CD4-positive, alpha-beta T cell treated with Interferon alpha-2 for 1 hour (primary cell): Measurements from ENCODE around the gene ZNF682.
"Not testable (repeated sequence)": the region's sequence is repeated elsewhere in the genome, so short reads cannot be mapped to it uniquely, and the experiment has no call there.

Source experiments
- DNase-seq, 2 donors: peaks; one replicate each; pipeline ENCODE4 v3.0.0-alpha.2; 2020 to 2022

Gene ZNF682

GRCh38 chr19:20039203-20039723, at the start of gene ZNF682:
TSS of gene ZNF682 (minus strand) at chr19:20039505. CDS start at chr19:20039345, 160 bp downstream.
- peak; percentile 94 to 96 for DNase-seq

GRCh38 chr19:20082876-20083275, 43.6 kb upstream of the ZNF682 start:
- DNase-seq: not testable (repeated sequence)

GRCh38 chr19:20082232-20082833, 43.0 kb upstream of the ZNF682 start:
- not testable (repeated sequence) for DNase-seq

- no peak for DNase-seq
Observed at GRCh38 chr19:20080656-20081055, 41.4 kb upstream of the ZNF682 start.

DNA sequence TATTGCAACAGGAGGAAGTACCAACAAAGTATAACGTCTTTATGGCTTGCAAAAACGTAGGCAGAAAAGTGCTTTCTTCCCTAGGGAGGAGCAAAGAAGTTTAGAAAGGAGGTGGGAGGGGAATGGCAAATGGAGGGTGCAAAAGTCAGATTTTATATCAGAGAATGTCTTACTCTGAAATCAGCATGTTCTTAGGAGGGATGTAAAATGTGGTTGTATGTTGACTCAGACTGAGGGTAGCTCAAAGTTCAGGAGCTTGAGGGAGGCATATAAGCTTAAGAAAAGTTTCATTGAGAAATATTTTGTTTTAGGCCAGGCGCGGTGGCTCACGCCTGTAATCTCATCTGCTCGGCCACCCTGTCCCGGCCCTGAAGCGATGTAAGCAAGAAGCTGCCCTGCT, 40.2 kb upstream of the ZNF682 start:
- no peak for DNase-seq

DNA sequence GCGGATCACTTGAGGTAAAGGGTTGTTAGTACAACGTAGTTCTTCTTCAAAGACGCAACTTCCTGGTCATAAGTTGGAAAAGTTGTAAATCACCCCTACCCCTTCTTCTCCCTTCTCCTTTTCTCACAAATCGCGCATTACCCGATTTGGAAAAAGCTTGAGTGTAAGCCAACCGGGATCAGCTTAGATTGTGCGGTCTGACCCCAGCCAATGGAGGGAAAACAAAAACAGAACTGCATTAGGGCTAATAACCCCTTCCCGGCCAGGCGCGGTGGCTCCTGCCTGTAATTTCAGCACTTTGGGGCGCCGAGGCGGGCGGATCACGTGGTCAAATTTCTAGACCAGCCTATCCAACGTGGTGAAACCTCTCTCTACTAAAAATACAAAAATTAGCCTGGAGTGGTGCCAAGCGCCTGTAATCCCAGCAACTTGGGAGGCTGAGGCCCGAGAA, 39.3 kb upstream of the ZNF682 start:
- DNase-seq: no peak

DNA sequence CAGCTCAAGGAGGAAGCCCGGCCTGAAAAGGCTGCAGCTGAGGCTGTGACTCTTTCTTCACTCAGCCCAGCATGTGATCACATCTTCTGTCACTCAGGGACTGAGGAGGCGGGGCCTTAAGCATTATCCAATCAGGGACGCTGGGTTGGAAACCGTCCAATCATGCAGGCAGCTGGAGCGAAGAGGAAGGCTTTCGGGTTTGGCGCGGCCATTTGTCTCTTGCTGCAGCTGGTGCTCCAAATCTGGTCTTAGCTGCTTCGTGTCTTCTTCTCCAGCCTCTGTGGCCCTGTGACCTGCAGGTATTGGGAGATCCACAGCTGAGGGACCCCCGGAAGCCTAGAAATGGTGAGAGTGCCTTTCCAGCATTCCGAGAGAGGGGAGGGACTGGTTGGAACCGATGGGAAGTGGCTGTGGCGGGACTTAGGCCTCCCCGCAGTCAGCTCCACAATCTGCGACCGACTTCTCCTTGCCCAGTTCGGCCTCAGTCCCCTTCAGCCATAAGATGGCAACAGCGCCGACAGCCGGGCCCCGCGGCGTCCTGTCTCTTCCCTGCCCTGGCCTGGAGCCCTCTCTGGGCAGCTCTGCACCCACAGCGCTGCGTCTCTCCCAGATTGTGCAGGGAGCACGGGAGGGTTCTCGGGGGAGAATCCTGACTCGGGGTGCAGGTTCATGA, 38.6 kb upstream of the ZNF682 start, which contains the start of gene ZNF90:
Gene ZNF90 (plus strand): TSS at position 210 of the 673 bp plus-strand sequence. CDS start 133 bp downstream, at position 343.
- DNase-seq: peak; percentile 89 to 92

- no peak for DNase-seq
Observed at GRCh38 chr19:20072936-20073335, 33.6 kb upstream of the ZNF682 start.

- DNase-seq: no peak
Observed at GRCh38 chr19:20070691-20071090, 31.4 kb upstream of the ZNF682 start.

DNA sequence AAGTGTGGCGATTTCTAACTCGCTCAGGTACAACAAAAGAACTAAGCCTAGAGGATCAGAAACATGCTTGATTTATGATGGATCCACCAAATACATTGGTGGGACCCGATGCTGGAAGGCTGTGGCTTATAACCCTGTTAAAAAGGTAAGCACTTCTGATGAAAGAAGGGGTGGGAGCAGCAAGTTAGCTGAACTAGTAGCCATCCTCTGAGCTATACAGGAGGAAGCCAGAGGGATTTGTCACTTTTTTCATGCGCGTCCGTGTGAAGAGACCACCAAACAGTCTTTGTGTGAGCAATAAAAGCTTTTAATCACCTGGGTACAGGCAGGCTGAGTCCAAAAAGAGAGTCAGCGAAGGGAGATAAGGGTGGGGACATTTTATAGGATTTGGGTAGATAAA, 29.3 kb upstream of the ZNF682 start:
- not testable (repeated sequence) for DNase-seq

GRCh38 chr19:20067943-20068342, 28.6 kb upstream of the ZNF682 start:
- DNase-seq: no peak

DNA sequence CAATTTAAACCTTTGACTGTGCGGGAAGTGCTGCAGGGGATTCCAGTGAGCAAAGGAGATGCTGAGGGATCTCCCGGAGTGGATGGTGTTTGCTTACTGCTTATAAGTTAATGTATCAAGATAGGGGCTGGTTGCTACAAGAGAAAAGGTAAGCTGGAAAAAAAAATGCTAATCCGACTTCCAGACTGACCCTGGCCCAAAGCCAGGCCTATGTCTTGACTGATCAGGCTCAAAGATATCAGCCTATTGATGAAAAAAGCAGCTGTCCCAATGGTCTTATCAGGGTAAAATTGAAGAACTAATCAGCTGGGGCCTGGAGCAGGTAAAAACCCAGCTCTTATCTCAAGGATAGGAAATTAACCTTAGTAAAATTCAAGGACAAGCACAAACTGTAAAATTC, 27.6 kb upstream of the ZNF682 start:
- no peak for DNase-seq

GRCh38 chr19:20060282-20060681, 21.0 kb upstream of the ZNF682 start:
- DNase-seq: no peak

DNA sequence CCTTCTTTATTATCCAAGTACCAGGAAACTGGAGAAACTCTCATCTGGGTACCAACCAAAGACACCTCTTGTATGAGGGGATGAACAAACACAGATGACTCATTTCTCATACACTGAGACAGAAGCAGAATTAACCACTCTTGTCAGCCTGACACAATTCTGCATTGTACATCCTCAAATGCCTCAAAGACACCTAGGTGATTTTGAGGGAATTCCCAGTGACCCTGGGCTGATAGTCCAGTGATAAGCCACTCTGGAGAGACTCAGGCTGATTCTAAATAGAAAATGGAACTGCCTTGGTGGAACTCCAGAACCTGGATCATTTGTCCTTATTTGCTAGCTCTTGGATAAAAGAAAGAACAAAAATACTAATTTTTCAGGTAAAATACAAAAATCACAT, 19.4 kb upstream of the ZNF682 start:
- not testable (repeated sequence) for DNase-seq

DNA sequence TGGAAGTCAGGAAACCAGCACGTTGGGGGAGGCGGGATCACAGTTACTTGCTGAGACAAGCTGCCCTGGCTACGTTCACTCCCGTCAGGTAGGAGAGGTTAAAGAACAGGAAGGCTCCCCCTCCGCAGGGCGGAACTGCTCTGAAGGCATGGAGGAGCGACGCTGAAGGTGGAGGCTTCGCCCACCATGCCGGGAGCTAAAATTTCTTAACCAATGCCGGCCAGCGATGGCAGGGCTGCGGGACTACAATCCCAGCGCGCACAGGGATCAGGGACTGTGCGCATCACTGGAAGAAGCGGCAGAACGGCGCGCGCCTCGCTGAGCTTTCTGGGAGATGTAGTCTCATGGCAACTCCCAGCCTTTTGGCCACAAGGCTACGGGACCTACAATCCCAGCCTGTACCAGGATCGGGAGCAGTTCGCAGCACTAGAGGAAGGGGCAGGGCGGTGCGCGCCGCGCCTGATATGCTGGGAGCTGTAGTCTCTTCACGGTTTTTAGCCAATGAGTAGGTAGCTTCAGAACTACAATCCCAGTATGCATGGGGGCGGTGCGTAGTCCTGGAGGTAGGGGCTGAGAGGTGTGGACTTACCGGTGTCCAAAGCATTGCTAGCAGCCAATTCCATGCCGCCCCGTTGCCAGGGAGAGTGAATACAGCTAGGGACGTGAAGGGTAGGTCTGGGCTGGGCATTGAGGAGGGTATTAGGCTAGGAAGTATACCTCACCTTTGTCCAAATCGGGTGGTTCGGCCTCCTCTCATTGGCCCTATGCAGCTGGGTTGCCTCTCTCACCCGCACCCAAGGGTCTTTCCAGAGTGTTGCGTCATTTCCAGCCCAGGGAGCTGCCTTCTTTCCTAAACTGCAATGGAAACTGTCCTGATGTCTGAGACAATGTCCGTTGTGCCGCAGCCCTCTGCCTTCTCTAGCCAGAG, 12.8 kb upstream of the ZNF682 start:
- peak; percentile 63 to 73 for DNase-seq

GRCh38 chr19:20045742-20046141, 6.4 kb upstream of the ZNF682 start:
- not testable (repeated sequence) for DNase-seq

DNA sequence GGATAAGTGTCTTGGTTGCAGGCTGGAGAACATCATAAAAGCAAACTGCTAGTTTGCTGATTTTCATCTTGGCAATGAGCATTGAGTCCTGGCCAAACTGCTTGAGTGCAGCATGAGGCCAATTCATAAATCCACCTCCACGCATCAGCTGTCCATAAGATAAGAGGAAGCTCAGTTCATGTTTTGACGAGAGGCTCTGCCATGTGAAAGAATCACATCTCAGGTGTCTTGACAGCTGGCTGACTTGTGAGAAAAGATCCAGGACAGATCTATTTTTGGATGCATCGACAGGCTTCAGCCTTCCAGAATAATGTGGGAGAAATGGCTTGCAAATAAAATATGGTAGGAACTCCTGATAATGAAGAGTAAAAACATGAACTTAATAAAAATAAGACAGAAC, 5.4 kb upstream of the ZNF682 start:
- no peak for DNase-seq

DNA sequence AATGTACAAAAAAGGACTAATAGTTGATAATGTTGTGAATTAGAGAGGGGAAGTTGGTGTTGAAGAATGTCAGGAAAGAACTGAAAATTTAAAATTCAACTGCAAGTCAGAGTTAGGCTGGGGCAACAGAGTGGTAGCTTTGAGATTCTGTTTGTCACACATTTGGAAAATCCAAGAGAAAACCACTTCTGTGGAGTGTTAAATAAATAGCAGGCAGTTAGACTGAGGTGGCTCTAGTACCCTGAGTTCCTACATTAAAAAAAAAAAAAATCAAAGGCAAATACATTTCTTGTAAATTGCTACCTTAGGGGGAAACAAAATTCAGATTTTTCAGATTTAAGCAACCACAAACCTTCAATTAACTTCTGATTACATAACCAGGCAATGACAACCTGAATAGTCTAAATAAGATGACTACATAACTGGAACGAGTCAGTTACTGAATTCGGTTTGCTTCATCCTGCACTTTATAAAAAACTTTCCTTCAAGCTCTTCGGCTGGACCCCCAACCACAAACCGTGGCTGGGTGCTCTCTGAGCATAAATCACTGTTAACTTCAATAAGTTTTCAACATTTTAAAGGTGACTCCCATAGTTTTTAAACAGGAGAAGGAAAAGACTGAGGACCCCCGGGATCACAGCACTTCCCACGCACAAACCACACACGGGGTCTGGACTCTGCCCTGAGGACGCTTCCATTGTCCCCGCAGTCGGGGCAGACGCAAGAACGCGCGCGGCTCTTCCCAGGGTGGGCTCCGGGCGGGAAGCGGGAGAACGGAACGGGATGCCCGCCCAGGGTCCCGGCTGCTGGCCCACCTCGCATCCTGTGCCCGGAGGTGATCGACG, 725 bp downstream of the ZNF682 start:
- peak in 1 of 2 donors; percentile 46 for DNase-seq

- no peak for DNase-seq
Observed at GRCh38 chr19:20035935-20036334, 3.4 kb downstream of the ZNF682 start.

DNA sequence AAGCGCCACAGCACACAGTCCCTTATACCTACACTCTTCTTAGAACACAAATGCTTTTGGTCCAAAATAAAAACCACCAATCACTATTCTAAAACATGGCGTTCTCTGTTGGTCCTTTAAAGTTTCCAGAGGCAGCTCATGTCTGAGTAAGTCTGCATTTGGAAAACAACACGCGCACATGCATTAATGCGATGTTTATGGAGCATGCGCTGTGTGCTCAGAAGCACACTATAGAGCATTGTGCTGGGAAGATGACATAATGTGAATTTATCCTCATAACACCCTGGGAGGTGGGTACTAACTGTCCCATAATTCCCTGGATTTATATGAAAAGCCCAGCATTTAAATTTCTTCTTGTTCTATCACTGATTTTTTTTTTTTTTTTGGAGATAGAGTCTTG, 10.7 kb downstream of the ZNF682 start:
- no peak for DNase-seq

- DNase-seq: no peak
Observed at GRCh38 chr19:20005741-20006140, 33.6 kb downstream of the ZNF682 start.

- peak; percentile 21 to 52 for DNase-seq
Observed at GRCh38 chr19:19997656-19998268, 41.5 kb downstream of the ZNF682 start.
